K562 (cell line): Measurements from ENCODE around the gene CDK14. TPM values are rescaled to one million over a fixed set of nuclear protein-coding genes. Genes with fewer than 3 reads are reported as not detected.

Experiments
- ATAC-seq: fragments of 200-7000 bp; cut with Tn5 transposase; 3 replicates; pipeline ENCODE4 v1.9.1; 2020; ENCODE audit warnings: moderate library complexity
- BruUV-seq: library from RNA; stranded (reverse); fragments of 400-500 nt; replicated peaks from 2 replicates; lab custom pipeline; 2021; lab: Mats Ljungman, UMichigan
- CTCF ChIA-PET: fragments of 300-600 bp; formaldehyde crosslinking; extraction: SDS; loops from one replicate; lab custom pipeline; 2021; ENCODE audit warnings: low intra/inter-chr PET ratio; lab: Yijun Ruan, JAX
- POLR2A ChIA-PET: fragments of 300-600, 350-650 bp; sonication (Branson Sonifier 250); formaldehyde crosslinking; extraction: SDS; loops from one replicate; lab custom pipeline; 2021; ENCODE audit warnings: antibody characterized with exemption, inconsistent platforms; lab: Yijun Ruan, JAX
- DNase-seq, 4 experiments: peaks; one replicate each; pipeline versions ENCODE4 v3.0.0 to v3.0.0-alpha.2; 2011 to 2018; ENCODE audit warnings: low spot score in 3 of 4, mixed read lengths in 3 of 4; ENCODE audit errors: extremely low read depth in 1 of 4
- FAIRE-seq: peaks from 2 replicates; lab custom pipeline; 2011; peaks lifted over from hg19 to GRCh38; lab: Jason Lieb, UNC
- H2AFZ ChIP-seq: 2 replicates; pipeline ENCODE4 v1.6.0; 2011; ENCODE audit warnings: low read depth, low read length, control low read depth, inconsistent platforms
- H3K27ac ChIP-seq: fragments of 200-600 bp; 3 replicates; pipeline ENCODE4 v1.8.0; 2011; ENCODE audit warnings: low read depth, mild to moderate bottlenecking, control low read depth, inconsistent platforms, low read length, moderate library complexity, mixed read lengths; ENCODE audit errors: extremely low read depth
- H3K27me3 ChIP-seq, 2 experiments: fragments of 300-600 bp in 1 of 2; 2 replicates in 1 of 2; 3 replicates in 1 of 2; pipeline versions ENCODE4 v1.6.0 to v1.8.0; 2011; ENCODE audit warnings: inconsistent platforms in 2 of 2, low read length in 2 of 2, mild to moderate bottlenecking in 1 of 2, mixed read lengths in 1 of 2, moderate library complexity in 1 of 2; ENCODE audit not compliant: control insufficient read depth in 2 of 2, insufficient read depth in 2 of 2
- H3K36me3 ChIP-seq: fragments of 300-600 bp; 3 replicates; pipeline ENCODE4 v1.8.0; 2011; ENCODE audit warnings: mild to moderate bottlenecking, low read length, inconsistent platforms; ENCODE audit not compliant: control insufficient read depth, insufficient read depth
- H3K4me1 ChIP-seq, 2 experiments: fragments of 200-600 bp in 1 of 2; replicated peaks in 1 of 2; 2 replicates in 1 of 2; 3 replicates in 1 of 2; pipeline versions ENCODE4 v1.5.1 to v1.8.0; 2011; ENCODE audit warnings: inconsistent platforms in 2 of 2, low read length in 2 of 2, mild to moderate bottlenecking in 1 of 2, mixed read lengths in 1 of 2, moderate library complexity in 1 of 2; ENCODE audit not compliant: control insufficient read depth in 2 of 2, insufficient read depth in 2 of 2
- H3K4me2 ChIP-seq: 2 replicates; pipeline ENCODE4 v1.6.1; 2011; ENCODE audit warnings: low read length, control low read depth, inconsistent platforms, mixed read lengths; ENCODE audit not compliant: insufficient read depth
- H3K4me3 ChIP-seq: fragments of 200-600 bp; sonication (generic), shearing (Covaris generic); 2 replicates; pipeline ENCODE4 v1.5.1; 2016; ENCODE audit warnings: control low read depth, inconsistent platforms
- H3K79me2 ChIP-seq: fragments of 200-600 bp; 3 replicates; pipeline ENCODE4 v1.8.0; 2011; ENCODE audit warnings: low read length, inconsistent platforms; ENCODE audit not compliant: control insufficient read depth, insufficient read depth
- H3K9ac ChIP-seq, 2 experiments: 2 replicates each; pipeline versions ENCODE4 v1.6.0 to v1.6.1; 2011; ENCODE audit warnings: low read depth in 2 of 2, low read length in 2 of 2, control low read depth in 1 of 2, inconsistent platforms in 1 of 2, mild to moderate bottlenecking in 1 of 2, mixed read lengths in 1 of 2; ENCODE audit not compliant: insufficient read depth in 1 of 2
- H3K9me1 ChIP-seq: one replicate; pipeline ENCODE4 v1.6.0; 2011; ENCODE audit warnings: inconsistent platforms, mild to moderate bottlenecking, low read length, moderate library complexity; ENCODE audit not compliant: control insufficient read depth, insufficient read depth
- H3K9me3 ChIP-seq: replicated peaks from 2 replicates; pipeline ENCODE4 v1.5.1; 2011; ENCODE audit warnings: low read depth, low read length, inconsistent platforms; ENCODE audit not compliant: control insufficient read depth, insufficient read depth
- H4K20me1 ChIP-seq: replicated peaks from 2 replicates; pipeline ENCODE4 v1.6.1; 2011; ENCODE audit warnings: low read length, inconsistent platforms, mixed read lengths; ENCODE audit not compliant: control insufficient read depth, insufficient read depth
- CBFA2T2 ChIP-seq: fragments of 450-650 bp; conservative IDR thresholded peaks from 2 replicates; pipeline ENCODE4 v1.6.1; 2017; ENCODE audit warnings: mild to moderate bottlenecking
- ELK3 ChIP-seq: fragments of 450-650 bp; formaldehyde crosslinking; IDR thresholded peaks from 2 replicates; pipeline ENCODE4 v1.4.0; 2020; ENCODE audit warnings: mild to moderate bottlenecking
- GTF2A2 ChIP-seq: IDR thresholded peaks from 2 replicates; pipeline ENCODE4 v1.6.1; 2016; ENCODE audit warnings: mild to moderate bottlenecking, missing genetic modification characterization, missing compliant biosample characterization
- ZNF121 ChIP-seq: sonication (generic); formaldehyde crosslinking; conservative IDR thresholded peaks from 2 replicates; pipeline ENCODE4 v1.8.0; 2022; ENCODE audit warnings: missing genetic modification reagents
- ZNF274 ChIP-seq: IDR thresholded peaks from 2 replicates; pipeline ENCODE4 v1.6.1; 2011; ENCODE audit warnings: low read depth, mild to moderate bottlenecking, low read length, moderate library complexity, borderline replicate concordance
- WGBS: fragments of 100-300 bp; shearing (Covaris generic); methylation state at CpG from one replicate; pipeline ENCODE4 v1.1.6; 2016; ENCODE audit warnings: low coverage, mixed read lengths; ENCODE audit not compliant: insufficient coverage; ENCODE audit errors: missing lambda C conversion rate; 5-methylcytosine and 5-hydroxymethylcytosine counted together
- in situ Hi-C: fragments of 300-500 bp; cut with MboI; formaldehyde crosslinking; loops from 4 replicates; pipeline ENCODE4 v1.15.0; 2018; ENCODE audit warnings: inconsistent platforms, mixed read lengths
- intact Hi-C: fragments of 100-400 bp; cut with micrococcal nuclease; formaldehyde crosslinking; loops from 2 replicates; pipeline ENCODE4 v1.14.2; 2022
- polyA plus RNA-seq, 8 experiments: library from polyadenylated mRNA; depleted of rRNA in 4 of 8; stranded (reverse) in 5 of 8; unstranded in 3 of 8; fragments of >200 nt; fragmentation: Nextera tagmentation in 2 of 8; fragmentation: Illumina TruSeq in 1 of 8; extraction: Ambion mirVana in 2 of 8; extraction: Trizol in 1 of 8; gene quantifications; 2 replicates each; pipeline versions ENCODE4 v1.2.1 to v1.2.3, GENCODE V29; 2011 to 2014; ENCODE audit warnings: inconsistent platforms in 1 of 8, missing spikeins in 1 of 8
- total RNA-seq, 7 experiments: library from RNA; depleted of rRNA in 6 of 7; stranded (reverse); fragments of >200 nt in 6 of 7; fragmentation: Illumina TruSeq in 2 of 7; extraction: Trizol in 2 of 7; gene quantifications; 2 replicates each; pipeline versions ENCODE4 v1.2.1 to v1.2.3, GENCODE V29; 2011 to 2021; ENCODE audit warnings: low replicate concordance in 1 of 7

Gene CDK14
- total and polyA plus RNA-seq, 9 of the 15 experiments (the other 6 are each of a cell fraction or from before 2014, with no cell fraction given) = 0.03 to 0.91 (median 0.16) TPM

GRCh38 chr7:90760892-90761291 is 164.8 kb downstream of the CDK14 start (continued):
- TF ChIP-seq ZNF121 (CRISPR knock-in tag) = no peak
- TF ChIP-seq GTF2A2 = no peak
- no peak for TF ChIP-seq ELK3 (CRISPR knock-in tag)
- no peak for TF ChIP-seq CBFA2T2

- ATAC-seq (no peak), DNase-seq (no peak), FAIRE-seq (no peak)
- Histone ChIP-seq H3K9ac (no peak overlapping the region), H3K79me2 (no peaks in the 10 kb centered on the region), H3K4me1 (no peaks in the 10 kb centered on the region), H4K20me1 (no peaks in the 10 kb centered on the region), H3K27me3 (no peaks in the 10 kb centered on the region), H3K4me2 (no peak overlapping the region), H3K9me1 (no peaks in the 10 kb centered on the region), H3K9me3 (peaks cover 2% of the 10 kb centered on the region; the same call in 1 of the 2 replicates), H3K36me3 (no peaks in the 10 kb centered on the region), H2AFZ (no peak overlapping the region), H3K27ac (no peak overlapping the region), H3K4me3 (no peak overlapping the region)
- 0% methylated on average over 1 of the region's 1 CpG for WGBS
- TF ChIP-seq ZNF274 = no peak
- no TSS peak for BruUV-seq
- in situ Hi-C loops (no loop called here), intact Hi-C loops (no loop called here)
- ChIA-PET CTCF (no interaction called here), POLR2A (no interaction called here)
These were observed 165.5 kb downstream of the CDK14 start for GRCh38 chr7:90761584-90761983.
